ENCODE results near the gene TACSTD2.
"Not testable (repeated sequence)": the region's sequence is repeated elsewhere in the genome, so short reads cannot be mapped to it uniquely, and the experiment has no call there.

The TACSTD2 gene

DNA sequence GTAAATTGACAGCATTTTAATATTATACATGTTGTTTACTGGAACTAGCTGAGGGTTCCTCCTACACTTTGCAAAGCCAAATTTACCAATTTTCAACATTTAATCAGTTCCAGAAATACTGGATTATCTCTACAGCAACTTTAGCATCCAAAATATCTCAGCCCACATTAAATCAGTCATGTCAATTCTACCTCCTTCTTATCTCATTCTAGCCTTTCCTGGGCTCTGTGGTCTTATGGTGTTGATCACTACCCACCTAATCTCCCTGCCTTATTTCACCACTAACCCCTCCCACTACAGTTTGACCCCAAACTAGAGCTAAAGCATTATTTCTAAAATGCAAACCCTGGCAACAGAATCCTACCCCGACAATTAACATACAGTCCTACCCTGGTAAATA, 33.8 kb downstream of the TACSTD2 start:
- TF ChIP-seq, protein P1, sequence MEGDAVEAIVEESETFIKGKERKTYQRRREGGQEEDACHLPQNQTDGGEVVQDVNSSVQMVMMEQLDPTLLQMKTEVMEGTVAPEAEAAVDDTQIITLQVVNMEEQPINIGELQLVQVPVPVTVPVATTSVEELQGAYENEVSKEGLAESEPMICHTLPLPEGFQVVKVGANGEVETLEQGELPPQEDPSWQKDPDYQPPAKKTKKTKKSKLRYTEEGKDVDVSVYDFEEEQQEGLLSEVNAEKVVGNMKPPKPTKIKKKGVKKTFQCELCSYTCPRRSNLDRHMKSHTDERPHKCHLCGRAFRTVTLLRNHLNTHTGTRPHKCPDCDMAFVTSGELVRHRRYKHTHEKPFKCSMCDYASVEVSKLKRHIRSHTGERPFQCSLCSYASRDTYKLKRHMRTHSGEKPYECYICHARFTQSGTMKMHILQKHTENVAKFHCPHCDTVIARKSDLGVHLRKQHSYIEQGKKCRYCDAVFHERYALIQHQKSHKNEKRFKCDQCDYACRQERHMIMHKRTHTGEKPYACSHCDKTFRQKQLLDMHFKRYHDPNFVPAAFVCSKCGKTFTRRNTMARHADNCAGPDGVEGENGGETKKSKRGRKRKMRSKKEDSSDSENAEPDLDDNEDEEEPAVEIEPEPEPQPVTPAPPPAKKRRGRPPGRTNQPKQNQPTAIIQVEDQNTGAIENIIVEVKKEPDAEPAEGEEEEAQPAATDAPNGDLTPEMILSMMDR (conservative IDR thresholded peaks at IDR 0.05), result no peak
- no peak overlapping the region for H3K27ac ChIP-seq

DNA sequence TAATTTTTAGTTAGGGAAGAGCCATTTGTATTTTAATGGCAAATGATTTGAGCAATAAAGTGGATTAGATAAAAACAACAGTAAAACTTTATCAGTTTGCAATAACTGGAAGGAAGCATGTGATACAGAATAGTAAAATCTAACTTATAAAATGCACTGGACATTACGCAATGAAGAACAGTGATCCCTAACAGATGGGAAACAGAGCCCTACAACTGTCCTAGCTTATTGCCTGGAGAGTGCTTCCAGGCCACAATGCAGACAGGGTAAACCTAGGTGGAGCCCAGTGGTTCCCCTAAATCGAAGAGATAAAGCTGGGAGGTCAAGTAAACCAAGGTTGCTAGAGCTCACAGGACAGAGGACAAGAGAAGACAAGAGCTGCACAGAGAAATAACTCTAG, 37.5 kb downstream of the TACSTD2 start:
- TF ChIP-seq, protein P1 (conservative IDR thresholded peaks at IDR 0.05), result no peak
- peak overlapping the region; percentile 37 for H3K27ac ChIP-seq

DNA sequence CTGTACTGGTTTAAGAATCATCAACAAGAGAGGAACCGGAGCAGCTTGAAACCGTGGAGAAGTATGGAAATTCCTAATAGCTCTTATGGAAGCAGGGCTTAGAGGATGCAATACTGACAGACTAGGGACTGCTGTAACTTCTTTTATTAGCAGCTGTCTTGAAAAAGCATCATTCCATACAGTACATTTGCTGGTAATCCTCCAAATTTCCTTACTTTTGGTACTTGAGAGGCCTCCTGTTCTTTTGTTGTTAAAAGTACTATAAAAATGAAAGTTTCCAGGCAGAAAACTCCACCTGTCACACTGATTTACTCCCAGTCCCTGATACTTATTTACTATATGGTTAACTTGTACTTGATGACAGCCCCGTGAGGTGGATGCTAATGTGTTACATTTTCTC, 38.2 kb downstream of the TACSTD2 start:
- TF ChIP-seq, protein P1 (conservative IDR thresholded peaks at IDR 0.05), result no peak
- peak overlapping the region; percentile 37 for H3K27ac ChIP-seq

DNA sequence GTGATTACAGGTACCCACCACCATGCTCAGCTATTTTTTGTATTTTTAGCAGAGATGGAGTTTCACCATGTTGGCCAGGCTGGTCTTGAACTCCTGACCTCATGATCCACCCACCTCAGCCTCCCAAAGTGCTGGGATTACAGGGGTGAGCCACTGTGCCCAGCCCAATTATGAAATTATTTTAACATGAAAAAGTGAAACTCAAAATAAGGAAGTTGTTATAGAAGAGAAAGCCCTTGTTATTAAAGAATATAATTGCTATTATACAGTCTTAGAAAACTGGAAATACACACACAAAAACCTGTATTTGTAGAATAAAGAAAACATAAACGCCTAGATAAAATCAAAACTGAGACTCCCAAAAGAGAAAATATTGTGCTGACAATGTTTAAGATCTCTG, 45.2 kb downstream of the TACSTD2 start:
- H3K27ac ChIP-seq, result not testable (repeated sequence)

DNA sequence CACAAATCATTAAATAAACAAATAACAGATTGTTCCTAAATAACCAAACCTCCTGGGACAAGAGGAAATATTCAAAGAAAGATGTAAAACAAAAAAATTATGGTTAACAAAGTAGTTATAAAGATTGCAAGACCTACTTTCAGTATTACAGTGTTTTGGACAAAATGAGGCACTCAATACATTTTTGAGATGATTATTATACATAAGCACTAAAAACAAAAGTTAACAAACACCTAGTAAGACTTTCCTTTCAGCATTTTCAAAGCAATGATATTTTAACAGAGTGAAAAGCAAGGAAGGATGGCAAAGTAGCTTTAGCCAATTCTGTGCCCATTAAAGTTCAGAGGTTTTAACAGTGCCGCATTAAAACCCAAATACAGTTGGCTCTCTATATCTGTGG, 47.8 kb downstream of the TACSTD2 start:
- H3K27ac ChIP-seq, result no peak overlapping the region
- TF ChIP-seq, protein P1 (conservative IDR thresholded peaks at IDR 0.05), result no peak

DNA sequence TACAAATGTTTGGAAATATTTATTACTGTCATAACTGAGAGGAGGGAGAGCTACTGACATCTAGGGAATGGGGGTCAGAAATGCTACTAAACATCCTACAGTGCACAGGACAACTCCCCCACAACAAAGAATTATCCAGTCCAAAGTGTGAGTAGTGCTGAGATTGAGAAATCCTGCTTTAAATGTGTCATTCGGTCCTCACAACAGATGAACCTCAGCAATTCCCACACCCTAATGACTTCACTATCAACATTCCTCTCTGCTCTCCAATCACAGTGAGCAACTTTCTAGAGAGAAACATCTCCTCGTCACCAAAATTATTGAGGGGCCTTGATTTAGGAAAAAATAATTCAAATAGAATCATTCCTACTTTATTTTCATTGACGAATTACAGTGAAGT, 48.5 kb downstream of the TACSTD2 start:
- TF ChIP-seq, protein P1 (conservative IDR thresholded peaks at IDR 0.05), result no peak
- H3K27ac ChIP-seq, result no peak overlapping the region
